ENCODE measurements around the gene LRCOL1.

LRCOL1 gene

DNA sequence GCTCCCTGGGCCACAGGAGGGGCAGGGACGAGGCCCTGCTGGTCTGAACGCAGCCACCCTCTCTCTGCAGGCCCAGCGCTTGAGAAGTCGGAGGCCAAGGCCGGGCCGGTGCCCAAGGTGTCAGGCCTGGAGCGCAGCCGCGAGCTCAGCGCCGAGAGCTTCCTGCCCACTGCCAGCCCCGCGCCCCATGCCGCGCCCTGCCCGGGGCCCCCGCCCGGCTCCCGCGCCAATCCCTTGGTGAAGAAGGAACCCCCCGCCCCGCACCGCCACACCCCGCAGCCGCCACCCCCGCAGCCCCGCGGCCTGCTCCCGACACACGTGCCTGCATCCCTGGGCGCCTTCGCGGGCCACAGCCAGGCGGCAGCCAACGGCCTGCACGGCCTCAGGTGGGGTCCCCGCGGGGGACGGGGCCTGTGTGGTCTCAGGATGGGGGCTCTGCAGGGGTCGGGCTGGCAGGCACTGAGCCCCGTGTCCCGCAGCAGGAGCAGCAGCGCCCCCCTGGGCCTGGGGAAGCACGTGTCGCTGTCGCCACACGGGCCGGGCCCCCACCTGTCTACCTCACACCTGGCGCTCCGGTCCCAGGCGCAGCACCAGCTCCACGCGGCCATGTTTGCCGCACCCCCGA lies 40.4 kb downstream of the LRCOL1 start:
- no peaks in the 10 kb centered on the region for H3K4me1 Mint-ChIP-seq
- H3K4me3 Mint-ChIP-seq: no peak overlapping the region
- peaks cover 12% of the 10 kb centered on the region for H3K36me3 Mint-ChIP-seq
- no peak for DNase-seq (ENCODE audit: low spot score in 2 of 2)
- no peaks in the 10 kb centered on the region for H3K27me3 Mint-ChIP-seq
- H3K27ac Mint-ChIP-seq: no peak overlapping the region
- no peaks in the 10 kb centered on the region for H3K9me3 Mint-ChIP-seq
- no peak for ATAC-seq (ENCODE audit: low read depth)

GRCh38 chr12:132568826-132569480 lies 41.4 kb downstream of the LRCOL1 start:
- ATAC-seq (ENCODE audit: low read depth) (no peak), DNase-seq (ENCODE audit: low spot score in 2 of 2) (no peak)
- no peaks in the 10 kb centered on the region for H3K27me3 Mint-ChIP-seq
- H3K36me3 Mint-ChIP-seq: peaks cover 9% of the 10 kb centered on the region
- H3K4me3 Mint-ChIP-seq: no peak overlapping the region
- no peaks in the 10 kb centered on the region for H3K9me3 Mint-ChIP-seq
- H3K27ac Mint-ChIP-seq: no peak overlapping the region
- H3K4me1 Mint-ChIP-seq: no peaks in the 10 kb centered on the region

DNA sequence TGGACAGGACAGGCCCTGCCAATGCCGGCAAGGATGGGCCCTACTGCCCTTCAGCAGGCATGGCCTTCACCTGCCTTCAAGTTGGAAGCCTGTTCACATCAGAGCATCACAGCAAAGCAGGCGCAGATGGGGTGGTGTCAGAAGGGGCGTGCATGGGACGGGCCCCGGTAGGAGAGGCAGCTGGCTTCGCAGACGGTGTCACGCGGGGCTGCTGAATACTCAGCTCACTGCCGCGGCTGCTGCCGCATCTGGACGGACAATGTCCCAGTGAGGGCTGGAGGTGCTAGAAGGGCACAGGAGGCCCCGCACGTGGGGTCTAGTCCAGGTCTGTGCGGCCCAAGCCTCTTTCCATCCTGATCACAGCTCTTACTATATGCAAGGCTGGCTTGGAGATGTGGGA lies 42.1 kb downstream of the LRCOL1 start:
- ATAC-seq (ENCODE audit: low read depth): no peak
- Mint-ChIP-seq H3K36me3 (peaks cover 11% of the 10 kb centered on the region), H3K4me3 (no peak overlapping the region), H3K27me3 (no peaks in the 10 kb centered on the region), H3K9me3 (no peaks in the 10 kb centered on the region), H3K27ac (no peak overlapping the region), H3K4me1 (peaks cover 2% of the 10 kb centered on the region)
- no peak for DNase-seq (ENCODE audit: low spot score in 2 of 2)

- no peak overlapping the region for H3K4me3 Mint-ChIP-seq
- DNase-seq (ENCODE audit: low spot score in 2 of 2) (no peak), ATAC-seq (ENCODE audit: low read depth) (no peak)
- H3K9me3 Mint-ChIP-seq: no peaks in the 10 kb centered on the region
- no peaks in the 10 kb centered on the region for H3K27me3 Mint-ChIP-seq
- peaks cover 3% of the 10 kb centered on the region for H3K4me1 Mint-ChIP-seq
- H3K27ac Mint-ChIP-seq: no peak overlapping the region
- H3K36me3 Mint-ChIP-seq: peaks cover 10% of the 10 kb centered on the region
Observed at GRCh38 chr12:132566516-132567131, 43.8 kb downstream of the LRCOL1 start.

GRCh38 chr12:132565365-132565764 lies 45.0 kb downstream of the LRCOL1 start:
- no peak overlapping the region for H3K4me3 Mint-ChIP-seq
- no peak overlapping the region for H3K27ac Mint-ChIP-seq
- H3K9me3 Mint-ChIP-seq: no peaks in the 10 kb centered on the region
- no peaks in the 10 kb centered on the region for H3K27me3 Mint-ChIP-seq
- ATAC-seq (ENCODE audit: low read depth): no peak
- peaks cover 8% of the 10 kb centered on the region for H3K36me3 Mint-ChIP-seq
- no peak for DNase-seq (ENCODE audit: low spot score in 2 of 2)
- peaks cover 5% of the 10 kb centered on the region for H3K4me1 Mint-ChIP-seq

DNA sequence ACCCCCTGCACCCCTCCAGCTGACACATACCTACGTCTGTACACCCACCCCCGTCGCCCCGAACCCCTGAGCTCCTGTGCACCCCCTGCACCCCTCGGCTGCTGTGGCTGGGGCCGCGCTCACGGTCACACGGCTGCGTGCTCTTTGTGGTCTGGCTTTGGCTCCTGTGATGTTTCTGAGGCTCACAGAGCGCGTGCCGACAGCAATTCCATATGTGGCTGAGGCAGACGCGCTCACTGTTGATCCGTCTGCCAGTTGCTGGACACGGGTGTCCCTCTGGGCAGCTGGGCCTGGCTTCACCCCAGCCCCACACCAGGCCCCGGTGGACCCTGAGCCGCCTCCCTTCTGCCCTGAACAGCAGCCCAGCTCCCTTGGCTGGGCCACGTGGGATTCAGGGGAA lies 46.5 kb downstream of the LRCOL1 start:
- ATAC-seq (ENCODE audit: low read depth): no peak
- H3K9me3 Mint-ChIP-seq: no peaks in the 10 kb centered on the region
- no peak for DNase-seq (ENCODE audit: low spot score in 2 of 2)
- H3K4me1 Mint-ChIP-seq: peaks cover 7% of the 10 kb centered on the region
- H3K27me3 Mint-ChIP-seq: no peaks in the 10 kb centered on the region
- H3K36me3 Mint-ChIP-seq: peaks cover 8% of the 10 kb centered on the region
- H3K27ac Mint-ChIP-seq: no peak overlapping the region
- H3K4me3 Mint-ChIP-seq: no peak overlapping the region

DNA sequence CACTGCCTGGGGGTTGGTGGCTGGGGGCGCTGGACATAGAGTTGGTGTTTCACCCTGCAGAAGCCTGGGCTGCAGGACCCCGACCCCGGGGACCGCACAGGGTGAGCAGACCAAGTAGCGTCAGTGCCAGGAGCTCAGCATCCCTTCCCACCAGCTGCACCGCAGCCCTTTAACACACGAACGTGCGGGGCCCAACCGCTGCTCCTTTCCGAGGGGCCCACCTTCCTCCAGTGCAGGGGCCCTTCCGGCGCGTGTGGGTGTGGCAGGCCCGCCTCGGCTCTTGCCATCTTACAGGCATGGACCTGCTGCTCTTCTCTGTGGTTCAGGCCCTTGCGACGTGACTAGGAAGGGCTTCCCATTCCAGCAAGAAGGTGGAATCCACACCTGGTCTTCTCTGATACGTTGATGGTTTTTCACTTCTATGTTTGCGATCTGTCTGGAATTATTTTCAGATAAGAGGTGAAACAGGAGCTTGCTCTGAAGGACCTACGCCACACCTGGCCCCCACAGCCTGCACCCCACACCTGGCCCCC lies 47.8 kb downstream of the LRCOL1 start:
- H3K4me1 Mint-ChIP-seq: peaks cover 13% of the 10 kb centered on the region
- peak overlapping the region; percentile 21 for H3K4me3 Mint-ChIP-seq
- peaks cover 8% of the 10 kb centered on the region for H3K36me3 Mint-ChIP-seq
- H3K27me3 Mint-ChIP-seq: no peaks in the 10 kb centered on the region
- H3K27ac Mint-ChIP-seq: no peak overlapping the region
- ATAC-seq (ENCODE audit: low read depth): no peak
- no peaks in the 10 kb centered on the region for H3K9me3 Mint-ChIP-seq
- no peak for DNase-seq (ENCODE audit: low spot score in 2 of 2)

GRCh38 chr12:132561427-132562156 lies 48.8 kb downstream of the LRCOL1 start:
- no peaks in the 10 kb centered on the region for H3K9me3 Mint-ChIP-seq
- no peak overlapping the region for H3K27ac Mint-ChIP-seq
- H3K4me3 Mint-ChIP-seq: peak overlapping the region; percentile 84
- H3K27me3 Mint-ChIP-seq: no peaks in the 10 kb centered on the region
- ATAC-seq (ENCODE audit: low read depth) (no peak), DNase-seq (ENCODE audit: low spot score in 2 of 2) (peak; percentile 31 to 48)
- peaks cover 15% of the 10 kb centered on the region for H3K4me1 Mint-ChIP-seq
- H3K36me3 Mint-ChIP-seq: peaks cover 8% of the 10 kb centered on the region

DNA sequence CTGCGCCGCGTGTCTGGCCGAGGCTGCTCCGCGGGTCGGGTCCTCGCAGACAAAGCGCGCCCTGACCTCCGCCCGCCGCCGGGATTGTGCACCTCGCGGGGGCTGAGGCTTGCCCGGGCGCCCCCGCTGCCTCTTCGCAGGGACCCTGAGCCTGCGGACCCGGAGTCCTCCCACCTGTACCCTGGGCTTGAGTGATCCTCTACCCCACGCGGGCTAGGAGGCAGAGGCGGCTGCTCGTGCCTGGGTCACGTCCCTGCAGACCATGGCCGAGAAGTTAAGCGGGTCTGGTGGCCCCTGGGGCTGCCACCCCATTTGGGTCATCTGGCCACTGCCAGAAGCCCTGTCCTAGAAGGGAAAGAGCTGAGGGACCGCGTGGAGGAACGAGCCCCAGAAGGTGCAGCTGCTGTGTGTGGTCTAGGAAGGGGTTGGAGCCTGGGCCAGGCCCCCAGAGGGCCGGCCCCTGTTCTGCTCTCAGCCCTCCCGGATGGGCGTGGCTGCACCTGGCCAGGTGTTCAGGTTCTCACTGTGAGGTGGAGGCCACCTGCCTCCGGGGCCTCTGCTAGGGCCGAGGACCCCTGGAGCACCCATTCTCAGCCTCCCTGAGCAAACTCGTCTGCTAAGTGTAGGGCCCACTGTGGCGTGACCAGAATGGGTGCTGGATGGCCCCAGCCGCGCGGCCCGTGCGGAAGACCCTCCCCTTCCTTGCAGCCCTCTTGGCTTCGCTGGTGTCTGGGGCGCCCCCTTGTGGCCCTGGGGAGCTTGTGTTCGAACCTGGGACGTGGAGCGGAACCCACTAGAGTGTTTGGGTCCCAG lies 49.6 kb downstream of the LRCOL1 start:
- H3K36me3 Mint-ChIP-seq: peaks cover 8% of the 10 kb centered on the region
- peak overlapping the region; percentile 84 for H3K4me3 Mint-ChIP-seq
- H3K27me3 Mint-ChIP-seq: no peaks in the 10 kb centered on the region
- ATAC-seq (ENCODE audit: low read depth): peak; percentile 57
- H3K9me3 Mint-ChIP-seq: no peaks in the 10 kb centered on the region
- peaks cover 16% of the 10 kb centered on the region for H3K4me1 Mint-ChIP-seq
- peak; percentile 79 to 90 for DNase-seq (ENCODE audit: low spot score in 2 of 2)
- no peak overlapping the region for H3K27ac Mint-ChIP-seq

GRCh38 chr12:132560364-132560613 lies 50.1 kb downstream of the LRCOL1 start:
- ATAC-seq (ENCODE audit: low read depth) (peak; percentile 23), DNase-seq (ENCODE audit: low spot score in 2 of 2) (peak; percentile 29 to 54)
- H3K36me3 Mint-ChIP-seq: peaks cover 7% of the 10 kb centered on the region
- no peaks in the 10 kb centered on the region for H3K9me3 Mint-ChIP-seq
- H3K27me3 Mint-ChIP-seq: no peaks in the 10 kb centered on the region
- H3K27ac Mint-ChIP-seq: no peak overlapping the region
- H3K4me1 Mint-ChIP-seq: peaks cover 16% of the 10 kb centered on the region
- peak overlapping the region; percentile 73 for H3K4me3 Mint-ChIP-seq

DNA sequence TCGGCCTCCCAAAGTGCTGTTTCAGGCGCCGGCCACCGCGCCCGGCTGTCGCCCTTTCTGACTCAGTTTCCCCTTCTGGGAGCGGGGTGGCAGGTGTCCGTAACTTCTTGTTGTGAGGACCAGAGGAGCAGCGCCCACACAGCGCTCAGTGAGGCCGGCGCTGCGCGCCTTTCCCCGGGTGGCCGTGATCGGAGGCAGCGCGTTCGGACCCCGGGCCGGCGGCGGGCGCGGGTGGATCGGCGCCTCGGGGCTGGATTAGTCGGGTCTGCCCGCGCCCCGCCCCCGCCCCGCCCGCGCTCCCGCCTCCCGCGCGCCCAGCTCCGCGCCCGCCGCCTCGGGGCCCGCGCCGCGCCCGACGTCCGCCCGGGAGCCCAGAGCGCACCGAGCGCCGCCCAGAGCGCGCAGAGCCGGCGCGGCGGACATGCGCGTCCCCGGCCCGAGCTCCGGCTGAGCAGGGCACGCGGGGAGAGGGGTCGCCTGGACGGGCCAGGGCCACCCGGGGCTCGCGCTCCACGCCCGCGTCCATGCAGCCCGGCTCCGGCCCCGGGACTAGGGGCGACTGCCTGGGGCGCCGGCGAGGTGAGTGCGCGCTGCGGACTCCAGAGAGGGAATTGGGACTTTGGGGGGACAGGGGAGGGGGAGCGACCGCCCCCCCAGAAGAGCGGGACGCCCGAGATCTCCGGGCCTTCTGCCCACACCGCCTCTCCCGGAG lies 50.6 kb downstream of the LRCOL1 start:
- DNase-seq (ENCODE audit: low spot score in 2 of 2): peak; percentile 36 to 57
- peak overlapping the region; percentile 35 for H3K27ac Mint-ChIP-seq
- H3K4me1 Mint-ChIP-seq: peaks cover 16% of the 10 kb centered on the region
- peak overlapping the region; percentile 73 for H3K4me3 Mint-ChIP-seq
- H3K36me3 Mint-ChIP-seq: peaks cover 5% of the 10 kb centered on the region
- peak; percentile 45 for ATAC-seq (ENCODE audit: low read depth)
- no peaks in the 10 kb centered on the region for H3K9me3 Mint-ChIP-seq
- no peaks in the 10 kb centered on the region for H3K27me3 Mint-ChIP-seq

DNA sequence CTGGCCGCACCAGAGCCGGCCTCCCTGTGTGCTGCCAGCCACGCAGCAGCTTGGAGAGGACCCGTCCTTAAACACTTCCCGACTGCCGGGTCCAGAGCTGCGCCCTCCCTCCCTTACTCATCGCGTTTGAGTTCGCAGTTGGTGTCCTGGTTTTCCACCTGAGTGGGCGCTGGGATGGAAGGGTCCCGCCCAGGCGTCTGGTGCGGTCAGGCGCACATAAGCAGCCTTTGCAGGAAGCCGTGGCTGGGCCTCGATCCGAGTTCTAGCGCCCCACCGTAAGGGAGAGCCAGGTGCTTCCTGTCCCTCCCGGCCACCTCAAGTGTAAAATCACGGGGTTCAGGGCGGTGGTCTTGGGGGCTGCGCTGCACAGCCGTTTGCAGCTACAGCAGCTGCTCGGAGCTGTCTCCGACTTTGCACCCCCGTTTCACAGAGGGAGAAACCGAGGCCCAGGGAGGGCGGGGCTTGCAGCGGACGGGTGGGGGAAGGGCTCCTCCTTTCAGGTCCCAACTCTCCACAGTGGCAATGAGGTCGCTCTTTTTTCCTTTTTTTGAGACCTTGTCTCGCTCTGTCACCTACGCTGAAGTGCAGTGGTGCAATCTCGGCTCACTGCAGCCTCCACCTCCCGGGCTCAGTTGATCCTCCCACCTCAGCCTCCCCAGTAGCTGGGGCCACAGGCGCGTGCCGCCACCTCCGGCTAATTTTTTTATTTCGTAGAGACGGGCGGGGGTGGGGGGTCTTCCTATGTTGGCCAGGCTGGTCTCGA lies 51.3 kb downstream of the LRCOL1 start:
- Mint-ChIP-seq H3K36me3 (peaks cover 5% of the 10 kb centered on the region), H3K27me3 (no peaks in the 10 kb centered on the region), H3K27ac (peak overlapping the region; percentile 35), H3K9me3 (no peaks in the 10 kb centered on the region), H3K4me3 (peak overlapping the region; percentile 73), H3K4me1 (peaks cover 16% of the 10 kb centered on the region)
- DNase-seq (ENCODE audit: low spot score in 2 of 2): peak; percentile 42 to 55
- peak; percentile 52 for ATAC-seq (ENCODE audit: low read depth)
